Measurements from ENCODE around the gene CCAR1.

- TF ChIP-seq, protein P1, sequence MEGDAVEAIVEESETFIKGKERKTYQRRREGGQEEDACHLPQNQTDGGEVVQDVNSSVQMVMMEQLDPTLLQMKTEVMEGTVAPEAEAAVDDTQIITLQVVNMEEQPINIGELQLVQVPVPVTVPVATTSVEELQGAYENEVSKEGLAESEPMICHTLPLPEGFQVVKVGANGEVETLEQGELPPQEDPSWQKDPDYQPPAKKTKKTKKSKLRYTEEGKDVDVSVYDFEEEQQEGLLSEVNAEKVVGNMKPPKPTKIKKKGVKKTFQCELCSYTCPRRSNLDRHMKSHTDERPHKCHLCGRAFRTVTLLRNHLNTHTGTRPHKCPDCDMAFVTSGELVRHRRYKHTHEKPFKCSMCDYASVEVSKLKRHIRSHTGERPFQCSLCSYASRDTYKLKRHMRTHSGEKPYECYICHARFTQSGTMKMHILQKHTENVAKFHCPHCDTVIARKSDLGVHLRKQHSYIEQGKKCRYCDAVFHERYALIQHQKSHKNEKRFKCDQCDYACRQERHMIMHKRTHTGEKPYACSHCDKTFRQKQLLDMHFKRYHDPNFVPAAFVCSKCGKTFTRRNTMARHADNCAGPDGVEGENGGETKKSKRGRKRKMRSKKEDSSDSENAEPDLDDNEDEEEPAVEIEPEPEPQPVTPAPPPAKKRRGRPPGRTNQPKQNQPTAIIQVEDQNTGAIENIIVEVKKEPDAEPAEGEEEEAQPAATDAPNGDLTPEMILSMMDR (IDR thresholded peaks at IDR 0.05 in 4 of 5, conservative IDR thresholded peaks at IDR 0.05 in 1 of 5): no peak
- no peak for TF ChIP-seq POLR2A (IDR thresholded peaks at IDR 0.05)
These were observed 60.9 kb downstream of the CCAR1 start for GRCh38 chr10:68781613-68782574.

Data from gastrocnemius medialis (tissue), 4 donors.